K562 (cell line): ENCODE measurements around the gene EFS. TPM values are rescaled to one million over a fixed set of nuclear protein-coding genes. Genes with fewer than 3 reads are reported as not detected.

Experiments used
- ETV5 ChIP-seq: sonication (generic); formaldehyde crosslinking; IDR thresholded peaks from 2 replicates; pipeline ENCODE4 v1.4.0; 2020; ENCODE audit warnings: low read depth, mild to moderate bottlenecking, missing genetic modification reagents
- EWSR1 ChIP-seq: fragments of 450-650 bp; IDR thresholded peaks from 2 replicates; pipeline ENCODE4 v1.6.1; 2018; ENCODE audit warnings: borderline replicate concordance, mild to moderate bottlenecking, low read depth, moderate library complexity; ENCODE audit not compliant: partially characterized antibody
- FIP1L1 ChIP-seq: fragments of 200-400 bp; formaldehyde crosslinking; IDR thresholded peaks from 2 replicates; pipeline ENCODE4 v1.6.1; 2018; ENCODE audit warnings: mild to moderate bottlenecking, low read depth, low read length; ENCODE audit not compliant: poor library complexity, severe bottlenecking
- FOXJ2 ChIP-seq: fragments of 200-800 bp; sonication (Bioruptor generic); IDR thresholded peaks from 2 replicates; pipeline ENCODE4 v1.6.1; 2016; ENCODE audit warnings: missing genetic modification characterization, missing compliant biosample characterization
- HBP1 ChIP-seq: fragments of 450-650 bp; formaldehyde crosslinking; IDR thresholded peaks from 2 replicates; pipeline ENCODE4 v1.4.0; 2022; ENCODE audit warnings: missing genetic modification characterization
- HNRNPH1 ChIP-seq: fragments of 200-400 bp; formaldehyde crosslinking; optimal IDR thresholded peaks from 2 replicates; pipeline ENCODE3; 2017; ENCODE audit warnings: low read depth, mild to moderate bottlenecking, low read length, moderate library complexity
- KLF1 ChIP-seq: fragments of 450-650 bp; IDR thresholded peaks from 2 replicates; pipeline ENCODE4 v1.6.1; 2016; ENCODE audit warnings: missing genetic modification characterization, missing compliant biosample characterization
- MAZ ChIP-seq, 2 experiments: fragments of 450-650 bp in 1 of 2; sonication (generic) in 1 of 2; formaldehyde crosslinking; IDR thresholded peaks in 1 of 2; conservative IDR thresholded peaks in 1 of 2; 2 replicates each; pipeline versions ENCODE4 v1.4.0 to v1.5.0; 2020; ENCODE audit warnings: mild to moderate bottlenecking in 1 of 2, missing genetic modification reagents in 1 of 2
- MBD1 ChIP-seq: fragments of 250-450 bp; sonication (Bioruptor Pico); IDR thresholded peaks from 2 replicates; pipeline ENCODE4 v1.8.0; 2022; ENCODE audit warnings: inconsistent platforms
- MECOM ChIP-seq: fragments of 250-450 bp; sonication (Bioruptor Pico); IDR thresholded peaks from 2 replicates; pipeline ENCODE4 v1.8.0; 2022; ENCODE audit warnings: inconsistent platforms
- MYNN ChIP-seq, 2 experiments: sonication (generic); formaldehyde crosslinking in 1 of 2; IDR thresholded peaks; 2 replicates each; pipeline versions ENCODE4 v1.5.0 to v1.6.1; 2016 to 2020; ENCODE audit warnings: antibody characterized with exemption in 1 of 2, missing genetic modification reagents in 1 of 2
- PHB ChIP-seq: fragments of 250-450 bp; sonication (Bioruptor Pico); IDR thresholded peaks from 2 replicates; pipeline ENCODE4 v1.5.0; 2021
- POLR2AphosphoS2 ChIP-seq: IDR thresholded peaks from 2 replicates; pipeline ENCODE4 v1.6.1; 2012; ENCODE audit warnings: low read length, improper control_type of control experiment
- POLR2B ChIP-seq: fragments of 450-650 bp; IDR thresholded peaks from 2 replicates; pipeline ENCODE4 v1.6.1; 2018; ENCODE audit warnings: low read depth; ENCODE audit not compliant: partially characterized antibody
- POLR2G ChIP-seq: fragments of 200-400 bp; formaldehyde crosslinking; IDR thresholded peaks from 2 replicates; pipeline ENCODE4 v1.6.1; 2017; ENCODE audit warnings: low read depth, mild to moderate bottlenecking, antibody characterized with exemption, low read length, moderate library complexity
- PTBP1 ChIP-seq: fragments of 200-400 bp; formaldehyde crosslinking; IDR thresholded peaks from 2 replicates; pipeline ENCODE4 v1.6.1; 2017; ENCODE audit warnings: low read depth, low read length
- SP1 ChIP-seq: sonication (generic); formaldehyde crosslinking; IDR thresholded peaks from 2 replicates; pipeline ENCODE4 v1.8.1; 2022; ENCODE audit warnings: mild to moderate bottlenecking, missing genetic modification reagents
- ZBTB33 ChIP-seq: sonication (generic); formaldehyde crosslinking; IDR thresholded peaks from 2 replicates; pipeline ENCODE4 v1.8.1; 2023; ENCODE audit warnings: mild to moderate bottlenecking, missing genetic modification reagents
- ZNF124 ChIP-seq: sonication (generic); formaldehyde crosslinking; IDR thresholded peaks from 2 replicates; pipeline ENCODE4 v1.8.1; 2022; ENCODE audit warnings: missing genetic modification reagents
- ZNF41 ChIP-seq: fragments of 250-450 bp; sonication (Bioruptor Pico); conservative IDR thresholded peaks from 2 replicates; pipeline ENCODE4 v1.4.0; 2020; ENCODE audit warnings: mild to moderate bottlenecking
- ZNF507 ChIP-seq: conservative IDR thresholded peaks from 2 replicates; pipeline ENCODE4 v1.6.1; 2017; ENCODE audit warnings: missing genetic modification characterization, missing compliant biosample characterization
- ZNF696 ChIP-seq: fragments of 250-450 bp; sonication (Bioruptor Pico); conservative IDR thresholded peaks from 2 replicates; pipeline ENCODE4 v1.4.0; 2020; ENCODE audit warnings: mild to moderate bottlenecking, moderate library complexity
- polyA plus RNA-seq, 8 experiments: library from polyadenylated mRNA; depleted of rRNA in 4 of 8; stranded (reverse) in 5 of 8; unstranded in 3 of 8; fragments of >200 nt; fragmentation: Nextera tagmentation in 2 of 8; fragmentation: Illumina TruSeq in 1 of 8; extraction: Ambion mirVana in 2 of 8; extraction: Trizol in 1 of 8; gene quantifications; 2 replicates each; pipeline versions ENCODE4 v1.2.1 to v1.2.3, GENCODE V29; 2011 to 2014; ENCODE audit warnings: inconsistent platforms in 1 of 8, missing spikeins in 1 of 8
- total RNA-seq, 7 experiments: library from RNA; depleted of rRNA in 6 of 7; stranded (reverse); fragments of >200 nt in 6 of 7; fragmentation: Illumina TruSeq in 2 of 7; extraction: Trizol in 2 of 7; gene quantifications; 2 replicates each; pipeline versions ENCODE4 v1.2.1 to v1.2.3, GENCODE V29; 2011 to 2021; ENCODE audit warnings: low replicate concordance in 1 of 7

EFS gene
- total and polyA plus RNA-seq, 9 of the 15 experiments (the other 6 are each of a cell fraction or from before 2014, with no cell fraction given): 0.01 to 0.03 TPM; not detected in 7

- TF ChIP-seq ZNF41 (CRISPR knock-in tag) (0 out of 2 replicates have a peak, but pooled peaks have one; percentile 3), POLR2AphosphoS2 (peak; percentile 83), MBD1 (no peak), KLF1 (no peak), FOXJ2 (tag) (no peak), EWSR1 (peak; percentile 21), MECOM (CRISPR knock-in tag) (no peak), MYNN (IDR thresholded peaks at IDR 0.05) (peak; percentile 33; the same call in 1 of the 2 replicates), MYNN (CRISPR knock-in tag; IDR thresholded peaks at IDR 0.05) (no peak), HNRNPH1 (no peak), ZBTB33 (0 out of 2 replicates have a peak, but pooled peaks have one; percentile 30), PTBP1 (no peak), HBP1 (peak; percentile 65; the same call in 1 of the 2 replicates), FIP1L1 (no peak), MAZ (CRISPR knock-in tag; conservative IDR thresholded peaks at IDR 0.05 in 1 of 2, IDR thresholded peaks at IDR 0.05 in 1 of 2) (0 out of 4 replicates have a peak, but pooled peaks of 1 of the 2 experiments have one; percentile 27), PHB (0 out of 2 replicates have a peak, but pooled peaks have one; percentile 19), POLR2G (peak; percentile 32), ETV5 (no peak), ZNF124 (CRISPR knock-in tag) (no peak), ZNF696 (peak; percentile 56; the same call in 1 of the 2 replicates), SP1 (CRISPR knock-in tag) (no peak), ZNF507 (no peak), POLR2B (peak; percentile 65)
These were observed 38.3 kb downstream of the EFS start (continued) for GRCh38 chr14:23326491-23327332.
